A549 treated with GW870086 at 1 μM for 4 hours (cell line): ENCODE data around the gene TNFAIP3. TPM values are rescaled to one million over a fixed set of nuclear protein-coding genes. Genes with fewer than 3 reads are reported as not detected.

Experiments
- total RNA-seq: library from RNA; stranded (reverse); fragments of 200-300 nt; extraction: Qiagen RNA extraction; gene quantifications from 5 replicates; pipeline ENCODE4 v1.2.3, GENCODE V29; 2022; ENCODE audit warnings: low read depth

Gene TNFAIP3
- total RNA-seq, result 15.2 to 31.0 TPM (median 19.7 TPM) in 5 replicates

GRCh38 chr6:137866914-137867684, at the start of gene TNFAIP3:
Gene TNFAIP3 (plus strand): TSS chr6:137867259. CDS start chr6:137871228, 3,969 bp downstream.

Other genes with a start within 250 kb of the TNFAIP3 start
- gene PERP, start 240.2 kb downstream of the TNFAIP3 start, total RNA-seq, result 73.7 to 85.8 TPM (median 80.8 TPM) in 5 replicates